Activated T-cell treated with anti-CD3 and anti-CD28 coated beads, Interleukin-2, amount 50 U/mL, for 24 hours (primary cell): ENCODE measurements around the gene PCBP4.
"Not testable (repeated sequence)": the region's sequence is repeated elsewhere in the genome, so short reads cannot be mapped to it uniquely, and the experiment has no call there.

Experiments used
- DNase-seq: peaks from one replicate; pipeline ENCODE4 v3.0.0-alpha.2; 2020
- H3K27ac Mint-ChIP-seq: 2 replicates; pipeline ENCODE4 v1.8.0; 2020; ENCODE audit warnings: mild to moderate bottlenecking, mixed read lengths
- H3K27me3 Mint-ChIP-seq: 2 replicates; pipeline ENCODE4 v1.8.0; 2020; ENCODE audit warnings: mixed read lengths
- H3K36me3 Mint-ChIP-seq: 2 replicates; pipeline ENCODE4 v1.8.0; 2020; ENCODE audit warnings: low read depth, mixed read lengths
- H3K4me1 Mint-ChIP-seq: 2 replicates; pipeline ENCODE4 v1.8.0; 2020; ENCODE audit warnings: low read depth, mixed read lengths
- H3K4me3 Mint-ChIP-seq: 2 replicates; pipeline ENCODE4 v1.8.0; 2020; ENCODE audit warnings: mild to moderate bottlenecking, moderate library complexity, mixed read lengths
- H3K9me3 Mint-ChIP-seq: 2 replicates; pipeline ENCODE4 v1.8.0; 2020; ENCODE audit warnings: mixed read lengths

Gene PCBP4

DNA sequence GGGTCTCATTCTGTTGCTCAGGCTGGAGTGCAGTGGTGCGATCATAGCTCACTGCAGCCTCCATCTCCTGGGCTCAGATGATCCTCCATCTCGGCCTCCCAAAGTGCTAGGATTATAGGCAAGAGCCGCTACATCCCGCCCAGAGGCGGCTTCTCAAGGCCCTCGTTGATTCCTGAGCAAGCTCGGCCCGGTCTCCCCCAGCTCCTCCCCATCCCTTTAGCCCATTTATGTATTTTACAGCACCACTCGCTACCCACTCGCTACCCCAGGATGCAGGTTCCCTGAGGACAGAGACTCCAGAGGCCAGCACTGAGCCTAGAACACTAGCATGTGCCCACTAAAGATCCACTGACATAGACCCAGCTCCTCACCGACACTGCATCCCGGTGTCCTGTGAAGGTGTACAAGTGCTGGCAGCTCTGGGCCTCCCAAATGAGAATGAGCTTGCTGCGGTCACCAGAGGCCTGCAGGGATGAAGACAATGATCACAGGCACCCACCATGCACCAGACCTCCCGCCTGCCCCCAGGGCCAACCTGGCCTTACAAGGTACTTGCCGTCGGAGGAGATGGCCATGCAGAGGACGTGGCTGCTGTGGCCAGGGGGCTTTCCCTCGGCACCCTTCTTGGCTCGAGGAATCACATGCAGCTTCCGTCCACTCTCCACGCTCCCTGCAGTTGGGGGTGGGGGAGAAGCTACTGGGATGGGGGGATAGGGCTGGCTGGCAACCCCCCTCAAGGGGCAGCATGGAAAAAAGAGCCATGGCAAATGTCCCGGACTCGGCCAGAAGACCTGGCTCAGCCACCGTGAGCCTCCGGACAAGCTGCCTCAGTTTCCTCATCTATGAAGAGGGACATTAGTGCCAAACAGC is 31.1 kb downstream of the PCBP4 start:
- Mint-ChIP-seq H3K4me1 (peaks cover 29% of the 10 kb centered on the region), H3K27me3 (no peaks in the 10 kb centered on the region), H3K27ac (peak overlapping the region; percentile 28), H3K36me3 (peaks cover 100% of the 10 kb centered on the region), H3K4me3 (no peak overlapping the region), H3K9me3 (no peaks in the 10 kb centered on the region)
- DNase-seq: no peak

GRCh38 chr3:51934991-51935885 is 32.0 kb downstream of the PCBP4 start:
- Mint-ChIP-seq H3K4me3 (no peak overlapping the region), H3K36me3 (peaks cover 100% of the 10 kb centered on the region), H3K27me3 (no peaks in the 10 kb centered on the region), H3K9me3 (no peaks in the 10 kb centered on the region), H3K27ac (no peak overlapping the region), H3K4me1 (peaks cover 22% of the 10 kb centered on the region)
- DNase-seq: no peak

DNA sequence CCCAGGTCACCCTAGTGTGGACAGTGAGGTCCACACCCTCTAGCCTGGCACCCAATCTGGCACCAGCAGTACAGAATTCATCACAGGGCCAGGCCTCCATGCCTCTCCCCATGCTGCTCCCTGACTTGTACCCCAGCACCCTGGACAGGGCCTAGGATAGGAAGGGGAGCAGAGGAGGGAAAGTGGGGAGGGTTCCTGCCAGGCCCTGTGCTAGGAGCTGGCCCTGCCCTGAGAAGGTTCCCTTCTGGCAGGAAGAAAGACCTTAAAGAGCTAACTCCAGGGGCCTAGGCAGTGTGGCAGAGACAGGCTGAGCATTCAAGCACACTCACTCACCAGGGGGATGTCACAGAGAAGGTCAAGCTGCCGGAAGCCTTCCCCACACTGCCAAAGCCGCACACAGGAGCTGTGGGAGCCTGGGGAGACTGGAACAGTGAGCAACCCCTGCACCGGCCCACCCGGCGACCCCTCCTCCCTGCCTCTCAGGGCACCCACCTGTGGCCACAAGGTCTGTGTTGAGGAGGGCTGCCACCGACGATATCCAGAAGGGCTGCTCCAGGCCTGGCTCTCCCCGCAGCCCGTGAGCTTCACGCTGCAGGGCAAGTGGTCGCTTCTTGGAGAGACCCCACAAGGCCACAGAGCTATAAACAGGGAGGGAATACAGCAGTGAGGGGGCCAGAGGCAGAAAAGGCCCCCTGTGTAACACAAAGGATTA is 33.0 kb downstream of the PCBP4 start:
- Mint-ChIP-seq H3K27me3 (no peaks in the 10 kb centered on the region), H3K27ac (no peak overlapping the region), H3K4me3 (no peak overlapping the region), H3K36me3 (peaks cover 90% of the 10 kb centered on the region), H3K9me3 (no peaks in the 10 kb centered on the region), H3K4me1 (peaks cover 14% of the 10 kb centered on the region)
- DNase-seq: no peak

DNA sequence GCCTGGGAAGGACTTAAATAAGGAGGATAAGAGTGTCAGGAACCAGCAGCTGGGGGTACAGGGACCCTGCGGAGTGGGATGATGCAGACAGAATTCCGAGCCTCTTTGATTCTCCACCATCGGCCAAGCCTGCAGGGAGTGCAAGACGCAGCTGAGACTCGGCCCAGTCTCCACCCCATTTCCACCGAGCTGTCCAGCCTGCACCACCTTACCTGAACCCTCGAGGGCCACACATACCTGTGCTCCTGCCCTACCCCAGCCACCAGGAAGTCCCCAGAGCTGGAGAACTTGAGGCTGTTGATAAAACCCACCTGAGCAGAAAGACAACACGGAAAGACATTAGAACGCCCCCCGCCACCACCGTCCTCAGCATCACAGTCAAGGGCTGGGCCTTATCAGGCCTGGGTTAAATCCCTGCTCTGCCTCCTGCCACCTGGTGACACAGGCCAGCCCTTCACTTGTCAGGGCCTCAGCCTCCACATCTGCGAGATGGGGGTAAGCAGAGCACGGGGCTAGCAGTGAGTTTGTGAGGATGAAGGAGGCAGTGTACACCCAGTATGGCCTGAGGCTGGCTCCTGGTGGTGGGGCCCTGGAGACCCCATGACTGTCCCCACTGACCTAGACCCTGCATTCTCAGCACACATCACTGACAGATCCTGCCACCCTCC is 33.6 kb downstream of the PCBP4 start:
- Mint-ChIP-seq H3K36me3 (peaks cover 84% of the 10 kb centered on the region), H3K9me3 (no peaks in the 10 kb centered on the region), H3K27ac (peak overlapping the region; percentile 15), H3K4me3 (no peak overlapping the region), H3K27me3 (no peaks in the 10 kb centered on the region), H3K4me1 (peaks cover 9% of the 10 kb centered on the region)
- DNase-seq: no peak

DNA sequence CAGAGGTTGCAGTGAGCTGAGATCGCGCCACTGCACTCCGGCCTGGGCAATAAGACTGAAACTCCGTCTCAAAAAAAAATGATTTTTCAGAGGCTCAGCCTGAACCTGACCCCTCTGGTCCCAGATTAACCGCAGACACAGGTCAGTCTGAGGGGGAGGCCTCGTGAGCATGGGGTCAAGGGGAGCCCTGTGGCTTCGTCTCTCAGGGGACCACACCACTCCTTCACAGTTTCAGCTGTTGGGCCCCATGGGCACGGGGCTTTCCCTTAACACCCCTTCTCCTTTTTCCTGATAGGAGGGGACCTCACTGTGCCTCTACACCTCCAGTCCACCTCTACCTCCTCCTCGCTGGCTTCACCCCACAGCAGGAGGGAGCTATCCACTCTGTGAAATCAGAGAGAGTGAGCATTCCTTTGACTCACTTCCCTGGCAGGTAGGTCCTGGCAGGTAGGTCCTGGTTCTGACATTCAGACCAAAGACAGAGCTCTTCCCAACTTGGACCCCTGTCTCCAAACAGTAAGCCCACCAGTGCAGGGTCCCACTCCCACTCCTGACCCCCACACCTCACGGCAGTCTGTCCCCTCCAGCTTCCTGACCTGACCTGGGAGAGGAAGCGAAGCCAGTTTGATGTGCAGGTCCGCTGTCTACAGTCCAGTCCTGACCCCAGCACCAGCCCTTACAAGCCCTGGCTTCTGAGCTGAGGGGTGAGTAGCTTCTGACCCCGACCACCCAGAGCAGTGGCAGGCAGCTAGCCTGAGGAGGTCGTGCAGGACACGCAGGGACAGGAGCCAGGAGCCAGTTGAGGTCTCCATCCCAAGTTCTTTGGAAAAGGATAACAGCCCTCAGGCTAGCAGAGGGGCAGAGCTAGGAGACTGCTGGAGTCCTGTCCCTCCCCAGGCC is 34.5 kb downstream of the PCBP4 start:
- DNase-seq: no peak
- Mint-ChIP-seq H3K4me1 (peaks cover 2% of the 10 kb centered on the region), H3K9me3 (no peaks in the 10 kb centered on the region), H3K27ac (no peak overlapping the region), H3K36me3 (peaks cover 75% of the 10 kb centered on the region), H3K4me3 (no peak overlapping the region), H3K27me3 (no peaks in the 10 kb centered on the region)

- no peaks in the 10 kb centered on the region for H3K9me3 Mint-ChIP-seq
- no peak overlapping the region for H3K4me3 Mint-ChIP-seq
- H3K27me3 Mint-ChIP-seq: no peaks in the 10 kb centered on the region
- H3K4me1 Mint-ChIP-seq: no peaks in the 10 kb centered on the region
- peaks cover 65% of the 10 kb centered on the region for H3K36me3 Mint-ChIP-seq
- H3K27ac Mint-ChIP-seq: no peak overlapping the region
- DNase-seq: no peak
These were observed 35.5 kb downstream of the PCBP4 start for GRCh38 chr3:51931756-51932155.

DNA sequence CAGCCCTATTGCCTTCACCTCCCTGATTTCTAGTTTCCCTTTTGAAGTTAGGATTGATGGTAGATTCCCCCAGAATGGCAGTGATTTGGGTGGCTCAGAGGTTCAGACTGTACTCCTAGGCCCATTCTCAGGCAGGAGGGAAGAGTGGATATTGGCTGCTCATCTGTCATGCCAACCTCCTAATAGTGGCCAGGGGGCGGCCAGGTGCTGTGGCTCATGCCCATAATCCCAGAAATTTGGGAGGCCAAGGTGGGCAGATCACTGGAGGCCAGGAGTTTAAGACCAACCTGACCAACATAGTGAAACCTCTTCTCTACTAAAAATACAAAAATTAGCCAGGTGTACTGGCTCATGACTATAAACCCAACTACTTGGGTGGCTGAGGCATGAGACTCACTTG is 36.8 kb downstream of the PCBP4 start:
- Mint-ChIP-seq H3K27ac (no peak overlapping the region), H3K4me1 (no peaks in the 10 kb centered on the region), H3K36me3 (peaks cover 52% of the 10 kb centered on the region), H3K4me3 (no peak overlapping the region), H3K9me3 (no peaks in the 10 kb centered on the region), H3K27me3 (no peaks in the 10 kb centered on the region)
- DNase-seq: no peak

GRCh38 chr3:51929420-51930003 is 37.7 kb downstream of the PCBP4 start:
- H3K36me3 Mint-ChIP-seq: peaks cover 43% of the 10 kb centered on the region
- H3K27ac Mint-ChIP-seq: no peak overlapping the region
- no peak overlapping the region for H3K4me3 Mint-ChIP-seq
- no peaks in the 10 kb centered on the region for H3K27me3 Mint-ChIP-seq
- H3K9me3 Mint-ChIP-seq: no peaks in the 10 kb centered on the region
- H3K4me1 Mint-ChIP-seq: no peaks in the 10 kb centered on the region
- DNase-seq: no peak

GRCh38 chr3:51928981-51929380 is 38.3 kb downstream of the PCBP4 start:
- DNase-seq, H3K4me1 Mint-ChIP-seq, H3K9me3 Mint-ChIP-seq, H3K4me3 Mint-ChIP-seq, H3K27ac Mint-ChIP-seq, H3K27me3 Mint-ChIP-seq: not testable (repeated sequence)
- peaks cover 37% of the 10 kb centered on the region for H3K36me3 Mint-ChIP-seq

DNA sequence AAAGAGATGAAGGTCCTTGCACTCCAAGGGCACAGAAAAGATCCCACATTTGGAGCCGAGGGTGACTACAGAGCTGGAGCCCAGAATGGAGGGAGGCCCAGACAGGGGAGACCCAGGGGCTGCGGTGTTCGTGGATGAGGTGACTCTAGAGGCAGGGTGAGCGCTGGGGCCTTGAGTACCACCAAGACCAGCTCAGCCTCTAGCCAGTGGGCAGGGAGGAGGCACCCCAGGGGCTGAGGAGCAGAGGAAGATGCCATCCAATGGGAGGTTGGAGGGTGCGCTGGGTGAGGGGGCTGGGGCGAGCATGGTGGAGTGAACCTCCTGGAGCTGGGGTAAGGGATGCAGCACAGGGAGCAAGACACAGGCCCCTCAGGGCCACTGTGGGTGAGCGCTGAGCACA is 38.8 kb downstream of the PCBP4 start:
- Mint-ChIP-seq H3K9me3 (no peaks in the 10 kb centered on the region), H3K27me3 (no peaks in the 10 kb centered on the region), H3K4me1 (no peaks in the 10 kb centered on the region), H3K4me3 (no peak overlapping the region), H3K36me3 (peaks cover 32% of the 10 kb centered on the region), H3K27ac (no peak overlapping the region)
- no peak for DNase-seq

- peaks cover 21% of the 10 kb centered on the region for H3K36me3 Mint-ChIP-seq
- no peak for DNase-seq
- H3K27me3 Mint-ChIP-seq: no peaks in the 10 kb centered on the region
- no peaks in the 10 kb centered on the region for H3K4me1 Mint-ChIP-seq
- no peaks in the 10 kb centered on the region for H3K9me3 Mint-ChIP-seq
- no peak overlapping the region for H3K27ac Mint-ChIP-seq
- no peak overlapping the region for H3K4me3 Mint-ChIP-seq
These were observed 39.9 kb downstream of the PCBP4 start for GRCh38 chr3:51927061-51927977.

DNA sequence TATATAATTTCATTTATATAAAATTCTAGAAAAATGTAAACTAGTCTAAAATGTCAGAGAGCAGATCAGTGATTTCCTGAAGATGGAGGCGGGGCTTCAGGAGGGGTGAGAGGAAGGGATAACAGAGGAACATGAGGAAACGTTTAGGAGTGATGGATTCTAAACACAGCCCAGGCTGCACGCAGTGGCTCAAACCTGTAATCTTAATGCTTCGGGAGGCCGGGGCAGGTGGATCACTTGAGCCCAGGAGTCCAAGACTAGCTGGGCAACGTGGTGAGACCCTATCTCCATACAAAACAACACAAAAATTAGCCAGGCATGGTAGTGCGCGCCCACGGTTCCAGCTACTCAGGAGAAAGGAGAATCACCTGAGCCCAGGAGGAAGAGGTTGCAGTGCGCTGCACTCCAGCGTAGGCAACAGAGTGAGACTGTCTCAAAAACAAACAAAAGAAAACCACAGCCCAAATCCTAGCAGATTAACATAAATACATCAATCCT is 46.1 kb downstream of the PCBP4 start:
- Mint-ChIP-seq H3K36me3 (no peaks in the 10 kb centered on the region), H3K4me1 (no peaks in the 10 kb centered on the region), H3K27me3 (peaks cover 3% of the 10 kb centered on the region), H3K4me3 (no peak overlapping the region), H3K9me3 (no peaks in the 10 kb centered on the region), H3K27ac (no peak overlapping the region)
- no peak for DNase-seq
